ENCODE data around the gene ZBTB21. TPM values are rescaled to one million over a fixed set of nuclear protein-coding genes. Genes with fewer than 3 reads are reported as not detected.

The ZBTB21 gene
- total RNA-seq, 1 experiment from 2014 or later: 17.9 TPM

- in situ Hi-C loops (cut with HindIII; ENCODE audit: low pct_unique_long_range_greater_than_20kb, low sequenced_read_pairs): no loop called here
Observed at GRCh38 chr21:41939391-41939790, 70.8 kb downstream of the ZBTB21 start.

More at GRCh38 chr21:41939391-41939790, 70.8 kb downstream of the ZBTB21 start:
- DNase-seq (ENCODE audit: low read depth, low spot score) (no peak), ATAC-seq (no peak)
- CTCF ChIA-PET: no interaction called here
- TF ChIP-seq CTCF (IDR thresholded peaks at IDR 0.05) (no peak), SIN3A (IDR thresholded peaks at IDR 0.05; ENCODE audit: borderline replicate concordance, insufficient read depth, low read depth, low read length) (no peak), REST (IDR thresholded peaks at IDR 0.05; ENCODE audit: insufficient read depth in 1 of 2, low read depth in 2 of 2, low read length in 1 of 2) (no peak), POLR2AphosphoS5 (IDR thresholded peaks at IDR 0.05; ENCODE audit: low read depth, low read length) (no peak), TCF7L2 (IDR thresholded peaks at IDR 0.05; ENCODE audit: low read depth, low read length) (no peak)
- intact Hi-C loops (cut with micrococcal nuclease; ENCODE audit: unreplicated experiment): loop anchor here (10.0 kb wide), 1 partner anchor 165 kb away; no protein-coding TSS in a partner anchor
- POLR2A ChIA-PET: no interaction called here
- Histone ChIP-seq H3K4me3 (ENCODE audit: low read depth in 2 of 2, low read length in 2 of 2) (no peak overlapping the region), H3K36me3 (ENCODE audit: control insufficient read depth, insufficient read depth, low read length) (no peaks in the 10 kb centered on the region), H3K27me3 (ENCODE audit: control insufficient read depth, insufficient read depth, low read length) (no peaks in the 10 kb centered on the region), H3K4me1 (ENCODE audit: control insufficient read depth, insufficient read depth, low read length) (no peaks in the 10 kb centered on the region), H3K27ac (ENCODE audit: low read length) (no peak overlapping the region), H3K9me3 (ENCODE audit: control insufficient read depth, insufficient read depth, low read depth, low read length) (no peaks in the 10 kb centered on the region)
- BruUV-seq (replicated peaks): no TSS peak

Other genes starting within 250 kb of the ZBTB21 start
- gene RIPK4, start 243.3 kb downstream of the ZBTB21 start, total RNA-seq (2021; ENCODE audit: unreplicated experiment): 67.4 TPM
- gene PRDM15, start 131.0 kb downstream of the ZBTB21 start, total RNA-seq (2021; ENCODE audit: unreplicated experiment): 11.2 TPM
- 14.0 TPM for gene C2CD2, start 56.3 kb downstream of the ZBTB21 start, total RNA-seq (2021; ENCODE audit: unreplicated experiment)
- 0.18 TPM for gene UMODL1, start 61.0 kb upstream of the ZBTB21 start, total RNA-seq (2021; ENCODE audit: unreplicated experiment)
- gene ABCG1, start 208.8 kb upstream of the ZBTB21 start, total RNA-seq (2021; ENCODE audit: unreplicated experiment): 0.80 TPM